Ovary (tissue), 9 donors: ENCODE measurements around the gene PPWD1. TPM values are rescaled to one million over a fixed set of nuclear protein-coding genes. Genes with fewer than 3 reads are reported as not detected.
"Not testable (repeated sequence)": the region's sequence is repeated elsewhere in the genome, so short reads cannot be mapped to it uniquely, and the experiment has no call there.

Source experiments
- DNase-seq, 5 donors: peaks; one replicate each; pipeline ENCODE4 v3.0.0-alpha.2; 2019 to 2020
- H3K27ac ChIP-seq, 2 donors: fragments of 200-600 bp; one replicate each; pipeline versions ENCODE4 v1.5.1 to v1.8.0; 2019 to 2022
- H3K27me3 ChIP-seq: fragments of 200-600 bp; one replicate; pipeline ENCODE4 v1.8.0; 2022
- H3K36me3 ChIP-seq: fragments of 200-600 bp; sonication (generic); one replicate; pipeline ENCODE4 v1.5.1; 2019
- H3K4me1 ChIP-seq: one replicate; pipeline ENCODE4 v1.8.1; 2013; ENCODE audit warnings: mild to moderate bottlenecking, moderate library complexity; ENCODE audit not compliant: insufficient read depth
- H3K4me3 ChIP-seq: fragments of 200-600 bp; sonication (generic); one replicate; pipeline ENCODE4 v1.5.1; 2017
- H3K9me3 ChIP-seq, 2 donors: fragments of 200-600 bp in 1 of 2; sonication (generic) in 1 of 2; one replicate each; pipeline versions ENCODE4 v1.5.1 to v1.8.1; 2013 to 2019; ENCODE audit warnings: mild to moderate bottlenecking in 1 of 2, moderate library complexity in 1 of 2
- EP300 ChIP-seq: sonication (generic); formaldehyde crosslinking; IDR thresholded peaks from one replicate; pipeline ENCODE4 v1.6.1; 2017; ENCODE audit warnings: antibody characterized with exemption
- POLR2A ChIP-seq: fragments of 450-650 bp; IDR thresholded peaks from one replicate; pipeline ENCODE4 v1.6.1; 2017; ENCODE audit warnings: antibody characterized with exemption, mild to moderate bottlenecking, moderate library complexity
- WGBS, 3 donors: extraction: QIAGEN DNeasy Blood & Tissue Kit in 1 of 3; methylation state at CpG; one replicate each; pipeline versions ENCODE4 v1.1.5 to v1.1.7; 2013 to 2017; 5-methylcytosine and 5-hydroxymethylcytosine counted together
- intact Hi-C, 4 donors: fragments of 100-400 bp; cut with DNase I; formaldehyde crosslinking; loops; one replicate each; pipeline versions ENCODE4 v1.11.0 to v1.15.1; 2022 to 2023
- polyA plus RNA-seq, 2 donors: library from polyadenylated mRNA; stranded (reverse); fragments of 200-250 nt in 1 of 2; fragments of 350-450 nt in 1 of 2; fragmentation: Illumina TruSeq in 1 of 2; extraction: RNeasy Lipid Tissue Mini Kit (QIAGEN cat#74804) in 1 of 2; gene quantifications; one replicate each; pipeline ENCODE4 v1.2.3, GENCODE V29; 2013 to 2014
- total RNA-seq, 7 donors: library from RNA; depleted of rRNA in 2 of 7; stranded (reverse); fragments of >200 nt in 2 of 7; fragmentation: NEBNext Ultra II Directional in 3 of 7; extraction: Animal tissue kit (Norgen Biotek cat#: 25700) in 3 of 7; gene quantifications; one replicate each; pipeline versions ENCODE4 v1.1.0 to v1.2.4, GENCODE V29; 2016 to 2023
- TF ChIP-seq, protein P1 (sequence below), 3 donors: fragments of 450-650 bp in 2 of 3; fragments of 200-600 bp in 1 of 3; IDR thresholded peaks; one replicate each; pipeline versions ENCODE4 v1.5.1 to v1.8.0; 2016 to 2022; ENCODE audit warnings: antibody characterized with exemption in 3 of 3, mild to moderate bottlenecking in 1 of 3
- donor health status: DM: no; HTN: no; CAD: no; lungs with moderate emphysema.
- donor health status: DM: no; HTN: no; CAD: no.
- donor health status: Bipolar disorder and iron deficiency.
- donor health status: DM: yes; HTN: yes; CAD: no.
- donor health status: DM: no; HTN: no; CAD: no.
- donor health status: DM: yes; HTN: yes; CAD: no.

Gene PPWD1
- total and polyA plus RNA-seq, 9 donors: 28.0 to 82.1 (median 36.7) TPM

DNA sequence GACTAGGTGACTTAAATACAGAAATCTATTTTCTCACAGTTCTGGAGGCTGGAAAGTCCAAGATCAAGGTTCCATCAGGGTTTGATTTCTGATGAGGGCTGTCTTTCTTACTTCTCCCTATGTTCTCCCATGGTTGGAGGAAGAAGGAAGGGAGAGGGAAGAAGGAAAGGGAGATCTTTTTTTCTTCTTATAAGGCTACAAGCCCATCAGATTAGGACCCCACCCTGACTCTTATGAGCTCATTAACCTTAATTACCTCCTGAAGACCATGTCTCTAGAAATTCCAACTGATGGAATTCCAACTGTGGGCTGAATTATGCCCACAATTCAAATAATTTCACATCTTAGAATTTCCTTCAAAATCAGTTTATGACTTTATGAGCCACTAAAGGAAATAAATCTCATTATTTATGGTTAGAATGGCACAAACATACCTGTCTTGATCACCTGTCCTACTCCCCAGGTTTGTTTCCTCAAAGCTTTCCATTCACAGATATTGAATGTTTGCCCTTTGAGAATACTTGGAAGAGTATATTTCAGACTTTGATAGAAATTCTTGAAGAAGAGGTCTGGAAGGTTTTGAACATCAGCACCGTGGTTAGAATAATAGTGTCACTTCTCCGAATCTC, 7.6 kb downstream of the PPWD1 start:
- Histone ChIP-seq H3K9me3 (no peaks in the 10 kb centered on the region), H3K27ac (no peak overlapping the region), H3K27me3 (no peaks in the 10 kb centered on the region), H3K4me1 (no peaks in the 10 kb centered on the region), H3K4me3 (no peak overlapping the region), H3K36me3 (no peaks in the 10 kb centered on the region)
- WGBS, 3 donors: 83 to 91% (median 84%) methylated on average over 2 of the region's 2 CpGs
- TF ChIP-seq, protein P1, sequence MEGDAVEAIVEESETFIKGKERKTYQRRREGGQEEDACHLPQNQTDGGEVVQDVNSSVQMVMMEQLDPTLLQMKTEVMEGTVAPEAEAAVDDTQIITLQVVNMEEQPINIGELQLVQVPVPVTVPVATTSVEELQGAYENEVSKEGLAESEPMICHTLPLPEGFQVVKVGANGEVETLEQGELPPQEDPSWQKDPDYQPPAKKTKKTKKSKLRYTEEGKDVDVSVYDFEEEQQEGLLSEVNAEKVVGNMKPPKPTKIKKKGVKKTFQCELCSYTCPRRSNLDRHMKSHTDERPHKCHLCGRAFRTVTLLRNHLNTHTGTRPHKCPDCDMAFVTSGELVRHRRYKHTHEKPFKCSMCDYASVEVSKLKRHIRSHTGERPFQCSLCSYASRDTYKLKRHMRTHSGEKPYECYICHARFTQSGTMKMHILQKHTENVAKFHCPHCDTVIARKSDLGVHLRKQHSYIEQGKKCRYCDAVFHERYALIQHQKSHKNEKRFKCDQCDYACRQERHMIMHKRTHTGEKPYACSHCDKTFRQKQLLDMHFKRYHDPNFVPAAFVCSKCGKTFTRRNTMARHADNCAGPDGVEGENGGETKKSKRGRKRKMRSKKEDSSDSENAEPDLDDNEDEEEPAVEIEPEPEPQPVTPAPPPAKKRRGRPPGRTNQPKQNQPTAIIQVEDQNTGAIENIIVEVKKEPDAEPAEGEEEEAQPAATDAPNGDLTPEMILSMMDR (IDR thresholded peaks at IDR 0.05): no peak
- TF ChIP-seq EP300: no peak
- TF ChIP-seq POLR2A: no peak
- intact Hi-C loops: no loop called here
- no peak for DNase-seq

DNA sequence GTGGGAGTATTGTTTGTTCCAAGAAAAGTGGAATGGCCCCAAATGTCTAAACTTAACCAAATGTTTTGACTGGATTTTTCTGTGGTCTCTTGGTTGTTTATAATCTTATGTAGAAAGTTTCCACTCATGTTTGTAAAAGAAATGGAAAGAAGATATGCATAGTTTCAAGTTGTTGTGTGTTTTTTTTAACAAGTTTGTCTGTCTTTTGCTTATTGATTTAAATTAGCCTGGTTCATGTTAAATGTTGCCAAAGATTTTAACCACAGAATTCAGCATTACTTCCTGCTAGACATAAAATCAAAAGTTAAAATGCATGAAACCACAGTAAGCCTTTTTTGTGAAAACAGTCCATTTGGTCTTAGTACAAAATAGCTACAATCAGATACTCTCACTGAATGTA, 14.0 kb downstream of the PPWD1 start:
- DNase-seq: no peak
- no peak overlapping the region for H3K27ac ChIP-seq
- H3K4me1 ChIP-seq: no peaks in the 10 kb centered on the region
- no peak overlapping the region for H3K4me3 ChIP-seq
- no peaks in the 10 kb centered on the region for H3K27me3 ChIP-seq
- TF ChIP-seq, protein P1 (IDR thresholded peaks at IDR 0.05): no peak
- no peak for TF ChIP-seq POLR2A
- TF ChIP-seq EP300: no peak
- no peaks in the 10 kb centered on the region for H3K9me3 ChIP-seq
- intact Hi-C loops: no loop called here
- H3K36me3 ChIP-seq: no peaks in the 10 kb centered on the region

- H3K27me3 ChIP-seq: no peaks in the 10 kb centered on the region
- intact Hi-C loops: no loop called here
- 63 to 83% (median 66%) methylated on average over 2 of the region's 2 CpGs for WGBS, 3 donors
- no peak overlapping the region for H3K4me3 ChIP-seq
- H3K36me3 ChIP-seq: no peaks in the 10 kb centered on the region
- H3K9me3 ChIP-seq: no peaks in the 10 kb centered on the region
- no peaks in the 10 kb centered on the region for H3K4me1 ChIP-seq
- DNase-seq: no peak
- TF ChIP-seq, protein P1 (IDR thresholded peaks at IDR 0.05): no peak
- no peak for TF ChIP-seq POLR2A
- TF ChIP-seq EP300: no peak
- no peak overlapping the region for H3K27ac ChIP-seq
These were observed 25.6 kb downstream of the PPWD1 start for GRCh38 chr5:65588694-65589093.

- DNase-seq, intact Hi-C loops, H3K27me3 ChIP-seq, H3K27ac ChIP-seq, H3K36me3 ChIP-seq, H3K4me3 ChIP-seq, H3K4me1 ChIP-seq, H3K9me3 ChIP-seq: not testable (repeated sequence)
- 94 to 100% (median 94%) methylated on average over 1 of the region's 1 CpG for WGBS, 3 donors
These were observed 38.7 kb downstream of the PPWD1 start for GRCh38 chr5:65601761-65602160.

DNA sequence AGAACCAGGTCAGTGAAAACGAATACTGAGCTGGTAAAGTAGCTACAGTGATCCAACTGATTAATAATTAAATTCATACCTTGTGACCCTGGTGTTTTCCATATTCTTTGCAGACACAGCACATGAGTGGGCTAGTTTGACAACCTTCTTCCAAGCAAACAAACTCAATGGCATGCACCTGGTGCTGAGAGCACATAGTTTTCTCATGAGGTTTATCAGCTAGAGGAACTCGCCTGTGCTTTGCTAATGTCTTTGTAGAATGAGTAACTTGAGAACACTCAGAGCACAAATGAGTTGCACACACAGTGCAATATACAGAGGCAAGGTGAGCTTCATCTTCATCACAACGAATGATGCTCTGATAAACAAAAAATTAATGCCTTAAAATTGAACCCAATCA, 48.4 kb downstream of the PPWD1 start:
- intact Hi-C loops: no loop called here
- Histone ChIP-seq H3K36me3 (no peaks in the 10 kb centered on the region), H3K4me3 (no peak overlapping the region), H3K27ac (no peak overlapping the region), H3K4me1 (no peaks in the 10 kb centered on the region), H3K27me3 (no peaks in the 10 kb centered on the region), H3K9me3 (no peaks in the 10 kb centered on the region)
- no peak for DNase-seq
- TF ChIP-seq, protein P1 (IDR thresholded peaks at IDR 0.05): no peak
- TF ChIP-seq EP300 (no peak), POLR2A (no peak)
- 80 to 89% (median 80%) methylated on average over 3 of the region's 3 CpGs for WGBS, 3 donors
